Keratinocyte (primary cell): ENCODE data around the gene MAP4K1. TPM values are rescaled to one million over a fixed set of nuclear protein-coding genes. Genes with fewer than 3 reads are reported as not detected.

ENCODE experiments used
- DNase-seq: peaks from one replicate; pipeline ENCODE4 v3.0.0-alpha.2; 2011; ENCODE audit warnings: low read depth, missing footprints, low spot score
- FAIRE-seq: peaks from 2 replicates; lab custom pipeline; 2011; peaks lifted over from hg19 to GRCh38; lab: Jason Lieb, UNC
- H2AFZ ChIP-seq: 2 replicates; pipeline ENCODE4 v1.6.0; 2012; ENCODE audit warnings: low read length, control low read depth, inconsistent platforms; ENCODE audit not compliant: control insufficient read depth
- H3K27ac ChIP-seq: 2 replicates; pipeline ENCODE4 v1.5.1; 2011; ENCODE audit warnings: low read length; ENCODE audit not compliant: control insufficient read depth, insufficient read depth
- H3K27me3 ChIP-seq: 3 replicates; pipeline ENCODE4 v1.6.0; 2011; ENCODE audit warnings: low read length; ENCODE audit not compliant: control insufficient read depth, insufficient read depth; ENCODE audit errors: extremely low read depth
- H3K36me3 ChIP-seq, 2 experiments: 2 replicates in 1 of 2; 3 replicates in 1 of 2; pipeline ENCODE4 v1.5.1; 2011; ENCODE audit warnings: low read length in 2 of 2, mild to moderate bottlenecking in 1 of 2; ENCODE audit not compliant: control insufficient read depth in 2 of 2, insufficient read depth in 2 of 2; ENCODE audit errors: extremely low read depth in 1 of 2
- H3K4me1 ChIP-seq: 3 replicates; pipeline ENCODE4 v1.5.1; 2011; ENCODE audit warnings: low read length; ENCODE audit not compliant: control insufficient read depth, insufficient read depth; ENCODE audit errors: extremely low read depth
- H3K4me2 ChIP-seq: 3 replicates; pipeline ENCODE4 v1.6.0; 2011; ENCODE audit warnings: low read depth, low read length; ENCODE audit not compliant: control insufficient read depth, insufficient read depth; ENCODE audit errors: extremely low read depth
- H3K4me3 ChIP-seq, 3 experiments: fragments of 200-600 bp in 1 of 3; sonication (generic) in 1 of 3; 2 replicates in 2 of 3; 3 replicates in 1 of 3; pipeline ENCODE4 v1.5.1; 2011 to 2016; ENCODE audit warnings: low read length in 3 of 3, mild to moderate bottlenecking in 3 of 3, control low read depth in 2 of 3, inconsistent platforms in 1 of 3, low read depth in 1 of 3, mixed read lengths in 1 of 3, mixed run types in 1 of 3, moderate library complexity in 1 of 3; ENCODE audit not compliant: control insufficient read depth in 2 of 3, insufficient read depth in 2 of 3; ENCODE audit errors: extremely low read depth in 1 of 3
- H3K79me2 ChIP-seq: 2 replicates; pipeline ENCODE4 v1.6.0; 2012; ENCODE audit warnings: low read length; ENCODE audit not compliant: control insufficient read depth, insufficient read depth
- H3K9ac ChIP-seq: 3 replicates; pipeline ENCODE4 v1.6.0; 2011; ENCODE audit warnings: low read length; ENCODE audit not compliant: control insufficient read depth, insufficient read depth; ENCODE audit errors: extremely low read depth
- H3K9me1 ChIP-seq: 3 replicates; pipeline ENCODE4 v1.6.0; 2011; ENCODE audit warnings: low read length; ENCODE audit not compliant: control insufficient read depth, insufficient read depth; ENCODE audit errors: extremely low read depth
- H3K9me3 ChIP-seq: 2 replicates; pipeline ENCODE4 v1.5.1; 2012; ENCODE audit warnings: low read depth, low read length; ENCODE audit not compliant: control insufficient read depth
- H4K20me1 ChIP-seq: 3 replicates; pipeline ENCODE4 v1.6.0; 2011; ENCODE audit warnings: low read length; ENCODE audit not compliant: control insufficient read depth, insufficient read depth; ENCODE audit errors: extremely low read depth
- CTCF ChIP-seq, 3 experiments: IDR thresholded peaks in 1 of 3; conservative IDR thresholded peaks in 1 of 3; optimal IDR thresholded peaks in 1 of 3; 2 replicates in 2 of 3; 3 replicates in 1 of 3; pipeline versions ENCODE3 to v1.5.1; 2011; ENCODE audit warnings: low read length in 3 of 3, mild to moderate bottlenecking in 3 of 3, moderate library complexity in 2 of 3, control low read depth in 1 of 3, inconsistent platforms in 1 of 3; ENCODE audit not compliant: insufficient read depth in 2 of 3; ENCODE audit errors: extremely low read depth in 1 of 3
- EZH2 ChIP-seq: IDR thresholded peaks from one replicate; pipeline ENCODE4 v1.6.1; 2012; ENCODE audit warnings: inconsistent platforms, mild to moderate bottlenecking, low read length, moderate library complexity
- dilution Hi-C: fragments of 300-500 bp; cut with MboI; formaldehyde crosslinking; loops from one replicate; pipeline ENCODE4 v1.7.0; 2020; ENCODE audit warnings: low sequenced_read_pairs; ENCODE audit not compliant: extremely low pct_ligation_motif_present
- polyA plus RNA-seq, 5 experiments: library from polyadenylated mRNA; depleted of rRNA in 3 of 5; stranded (reverse) in 3 of 5; stranded (forward) in 1 of 5; unstranded in 1 of 5; fragments of >200 nt; gene quantifications; 1 replicate in 1 of 5; 2 replicates in 3 of 5; 3 replicates in 1 of 5; pipeline versions ENCODE4 v1.2.1 to v1.2.3, GENCODE V29; 2011 to 2012; ENCODE audit warnings: missing spikeins in 2 of 5, low read depth in 1 of 5, low replicate concordance in 1 of 5

The MAP4K1 gene
- polyA plus RNA-seq, 1 donor (not counting 4 experiments of a cell fraction or from before 2014, with no cell fraction given), result 0.25 TPM

GRCh38 chr19:38618590-38619360 lies 1.0 kb upstream of the MAP4K1 start, which contains the start of gene EIF3K:
TSS of gene EIF3K (plus strand) at chr19:38619188. CDS start at chr19:38619269, 81 bp downstream.
- H3K4me2 ChIP-seq, result peak within 1 kb of the TSS; percentile 93
- H3K79me2 ChIP-seq, result peaks cover 24% of the 10 kb centered on the region
- peak within 1 kb of the TSS; percentile 84 for H3K27ac ChIP-seq
- no peaks in the 10 kb centered on the region for H3K9me1 ChIP-seq
- dilution Hi-C loops, result no loop called here
- H3K4me3 ChIP-seq, result peak within 1 kb of the TSS; percentile 66 to 92 (median 82)
- H3K27me3 ChIP-seq, result no peaks in the 10 kb centered on the region
- peaks cover 13% of the 10 kb centered on the region for H3K4me1 ChIP-seq
- DNase-seq (peak; percentile 98), FAIRE-seq (peak; percentile 84)
- H3K36me3 ChIP-seq, result peaks cover 8 to 18% of the 10 kb centered on the region in 2 experiments
- TF ChIP-seq EZH2, result no peak
- no peak for TF ChIP-seq CTCF (optimal IDR thresholded peaks at IDR 0.05 in 1 of 3, IDR thresholded peaks at IDR 0.05 in 1 of 3, conservative IDR thresholded peaks at IDR 0.05 in 1 of 3; ENCODE audit: extremely low read depth in 1 of 3, insufficient read depth in 2 of 3, low read length in 3 of 3)
- peak within 1 kb of the TSS; percentile 86 for H2AFZ ChIP-seq
- no peaks in the 10 kb centered on the region for H4K20me1 ChIP-seq
- H3K9ac ChIP-seq, result peak within 1 kb of the TSS; percentile 92
- H3K9me3 ChIP-seq, result no peaks in the 10 kb centered on the region

- no peaks in the 10 kb centered on the region for H3K27me3 ChIP-seq
- no peak overlapping the region for H2AFZ ChIP-seq
- FAIRE-seq, result no peak
- dilution Hi-C loops, result no loop called here
- no peak overlapping the region for H3K9ac ChIP-seq
- H3K9me1 ChIP-seq, result no peaks in the 10 kb centered on the region
- no peaks in the 10 kb centered on the region for H4K20me1 ChIP-seq
- H3K4me2 ChIP-seq, result no peak overlapping the region
- TF ChIP-seq CTCF (optimal IDR thresholded peaks at IDR 0.05 in 1 of 3, IDR thresholded peaks at IDR 0.05 in 1 of 3, conservative IDR thresholded peaks at IDR 0.05 in 1 of 3; ENCODE audit: extremely low read depth in 1 of 3, insufficient read depth in 2 of 3, low read length in 3 of 3), result no peak
- no peak for TF ChIP-seq EZH2
- H3K27ac ChIP-seq, result no peak overlapping the region
- H3K79me2 ChIP-seq, result peaks cover 24% of the 10 kb centered on the region
- peaks cover 8 to 15% of the 10 kb centered on the region in 2 experiments for H3K36me3 ChIP-seq
- no peak overlapping the region for H3K4me3 ChIP-seq
- peaks cover 13% of the 10 kb centered on the region for H3K4me1 ChIP-seq
- no peaks in the 10 kb centered on the region for H3K9me3 ChIP-seq
- DNase-seq, result no peak
These were observed 430 bp downstream of the MAP4K1 start for GRCh38 chr19:38617283-38617763.
